Ishikawa (cell line): ENCODE data around the gene PCSK2.

Experiments used
- CEBPB ChIP-seq: IDR thresholded peaks from 2 replicates; pipeline ENCODE4 v1.6.1; 2012
- CREB1 ChIP-seq: IDR thresholded peaks from 2 replicates; pipeline ENCODE4 v1.6.1; 2012; ENCODE audit warnings: low read depth
- EP300 ChIP-seq: IDR thresholded peaks from 2 replicates; pipeline ENCODE4 v1.6.1; 2012; ENCODE audit warnings: borderline replicate concordance
- MAX ChIP-seq: IDR thresholded peaks from 2 replicates; pipeline ENCODE4 v1.6.1; 2012
- NFIC ChIP-seq: IDR thresholded peaks from 2 replicates; pipeline ENCODE4 v1.6.1; 2012
- RAD21 ChIP-seq: IDR thresholded peaks from 2 replicates; pipeline ENCODE4 v1.6.1; 2012; ENCODE audit warnings: low read depth
- REST ChIP-seq: IDR thresholded peaks from 2 replicates; pipeline ENCODE4 v1.6.1; 2012; ENCODE audit warnings: low read depth, mild to moderate bottlenecking
- TAF1 ChIP-seq: IDR thresholded peaks from 2 replicates; pipeline ENCODE4 v1.6.1; 2012; ENCODE audit warnings: low read depth, mild to moderate bottlenecking
- TCF12 ChIP-seq: IDR thresholded peaks from 2 replicates; pipeline ENCODE4 v1.6.1; 2012; ENCODE audit warnings: low read depth
- TEAD4 ChIP-seq: IDR thresholded peaks from 2 replicates; pipeline ENCODE4 v1.6.1; 2012
- USF1 ChIP-seq: IDR thresholded peaks from 2 replicates; pipeline ENCODE4 v1.6.1; 2012

DNA sequence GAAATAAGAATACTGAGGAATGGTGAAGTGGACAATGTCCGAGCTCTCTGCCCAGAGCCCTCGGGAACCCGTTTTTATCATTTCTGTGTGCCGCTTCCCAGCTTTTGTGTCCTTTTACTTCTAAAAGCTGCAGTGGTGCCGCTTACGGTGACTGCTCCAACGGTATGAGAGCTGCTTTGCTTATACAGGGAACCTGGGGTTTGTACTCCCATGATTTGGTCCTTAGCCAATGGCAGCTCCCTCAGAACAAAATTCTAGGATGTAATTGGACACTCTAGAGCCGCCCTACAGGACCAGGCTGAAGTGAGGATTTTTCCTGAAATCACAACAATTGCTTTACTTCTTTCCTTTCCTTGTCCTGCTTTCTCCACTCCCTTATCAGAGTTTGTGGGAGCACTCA is 24.2 kb upstream of the PCSK2 start:
- TF ChIP-seq CEBPB = no peak
- no peak for TF ChIP-seq EP300
- no peak for TF ChIP-seq RAD21
- TF ChIP-seq USF1 = no peak
- TF ChIP-seq TAF1 = no peak
- TF ChIP-seq TEAD4 = no peak
- no peak for TF ChIP-seq MAX
- no peak for TF ChIP-seq TCF12
- no peak for TF ChIP-seq CREB1
- TF ChIP-seq NFIC = no peak
- TF ChIP-seq REST = no peak
